ENCODE data around the gene TXNDC17.

TXNDC17 gene

DNA sequence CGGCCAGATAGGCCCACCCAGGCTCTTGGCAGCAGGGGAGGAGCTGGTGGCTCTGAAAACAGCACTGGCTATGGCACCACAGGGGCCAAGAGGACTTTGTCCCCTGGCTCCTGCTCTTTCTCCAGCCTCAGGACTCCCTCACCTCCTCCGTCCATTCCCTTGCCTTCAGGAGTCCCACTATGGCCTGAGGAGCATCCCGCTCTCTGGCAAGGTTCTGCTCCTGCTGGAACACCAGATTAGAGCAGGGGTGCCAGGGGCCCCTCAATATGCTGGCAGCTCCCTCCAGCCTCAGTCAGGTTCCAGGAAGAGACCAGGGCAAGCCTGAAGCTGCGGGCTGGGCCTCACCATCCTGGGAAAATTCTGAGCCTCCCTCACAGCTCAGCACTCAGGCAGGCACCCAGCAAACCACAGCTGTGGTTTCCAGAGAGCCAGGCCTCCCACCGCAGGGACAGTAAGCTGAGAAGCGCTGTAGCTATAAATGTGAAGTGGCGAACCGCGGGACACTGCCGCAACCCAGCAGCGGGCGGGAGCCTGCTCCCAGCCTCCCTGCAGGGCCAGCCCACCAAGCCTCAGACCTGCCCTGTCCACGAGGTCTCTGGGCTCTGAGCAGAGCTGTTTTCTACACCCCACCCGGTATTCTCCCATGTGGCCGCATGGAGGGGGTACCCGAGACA, 36.4 kb downstream of the TXNDC17 start:
- H3K9me3 ChIP-seq (ENCODE audit: control insufficient read depth, low read length): peaks cover under 1% of the 10 kb centered on the region
- no peaks in the 10 kb centered on the region for H3K4me1 ChIP-seq (ENCODE audit: control insufficient read depth, insufficient read depth, low read length)
- H3K36me3 ChIP-seq (ENCODE audit: control insufficient read depth, insufficient read depth, low read length, severe bottlenecking): no peaks in the 10 kb centered on the region
- peaks cover 54% of the 10 kb centered on the region for H3K27me3 ChIP-seq (replicated peaks; ENCODE audit: control insufficient read depth, insufficient read depth, low read length)
- no peak for DNase-seq (ENCODE audit: low read depth)
- H3K9ac ChIP-seq (ENCODE audit: low read length): no peak overlapping the region
- H3K4me3 ChIP-seq (ENCODE audit: low read length): no peak overlapping the region

DNA sequence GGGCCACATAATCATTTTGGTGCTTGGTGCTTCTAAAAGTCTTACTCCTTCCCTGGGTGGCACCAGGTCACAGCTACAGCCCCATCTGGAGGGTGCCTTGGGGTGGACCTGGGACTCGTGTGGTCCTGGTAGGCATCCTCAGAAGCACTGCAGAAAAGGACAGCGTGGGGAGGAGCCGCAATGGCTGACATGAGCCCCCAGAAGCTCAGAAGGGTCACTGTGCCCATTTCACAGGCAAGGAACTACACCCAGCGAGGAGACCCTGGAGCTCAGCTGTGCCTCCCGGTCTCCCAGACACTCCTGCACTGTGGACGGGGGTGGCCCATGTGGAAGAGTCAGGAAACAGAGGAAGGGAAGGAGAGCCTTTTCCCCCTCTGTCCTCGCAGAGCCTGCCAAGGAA, 37.1 kb downstream of the TXNDC17 start:
- Histone ChIP-seq H3K4me3 (ENCODE audit: low read length) (no peak overlapping the region), H3K27me3 (replicated peaks; ENCODE audit: control insufficient read depth, insufficient read depth, low read length) (peaks cover 61% of the 10 kb centered on the region), H3K36me3 (ENCODE audit: control insufficient read depth, insufficient read depth, low read length, severe bottlenecking) (no peaks in the 10 kb centered on the region), H3K9me3 (ENCODE audit: control insufficient read depth, low read length) (peaks cover 2% of the 10 kb centered on the region), H3K9ac (ENCODE audit: low read length) (no peak overlapping the region), H3K4me1 (ENCODE audit: control insufficient read depth, insufficient read depth, low read length) (no peaks in the 10 kb centered on the region)
- DNase-seq (ENCODE audit: low read depth): no peak

DNA sequence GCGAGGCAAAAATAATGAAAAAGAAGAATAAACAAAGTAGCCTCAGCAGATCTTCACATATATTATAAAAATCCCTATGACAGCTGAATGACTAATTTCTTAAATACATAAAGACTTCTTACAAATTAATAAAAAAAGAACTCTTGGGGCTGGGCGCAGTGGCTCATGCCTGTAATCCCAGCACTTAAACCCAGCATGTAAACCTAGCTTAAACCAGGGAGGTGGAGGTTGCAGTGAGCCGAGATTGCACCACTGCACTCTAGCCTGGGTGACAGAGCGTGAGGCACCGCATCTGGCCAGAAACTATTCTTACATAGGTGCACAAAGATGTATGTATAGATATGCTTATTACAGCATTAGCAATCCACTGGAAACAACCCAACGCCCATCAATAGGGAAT, 38.4 kb downstream of the TXNDC17 start:
- Histone ChIP-seq H3K9ac (ENCODE audit: low read length) (no peak overlapping the region), H3K9me3 (ENCODE audit: control insufficient read depth, low read length) (peaks cover 2% of the 10 kb centered on the region), H3K27me3 (replicated peaks; ENCODE audit: control insufficient read depth, insufficient read depth, low read length) (peaks cover 60% of the 10 kb centered on the region), H3K4me1 (ENCODE audit: control insufficient read depth, insufficient read depth, low read length) (no peaks in the 10 kb centered on the region), H3K4me3 (ENCODE audit: low read length) (no peak overlapping the region), H3K36me3 (ENCODE audit: control insufficient read depth, insufficient read depth, low read length, severe bottlenecking) (no peaks in the 10 kb centered on the region)
- DNase-seq (ENCODE audit: low read depth): no peak

DNA sequence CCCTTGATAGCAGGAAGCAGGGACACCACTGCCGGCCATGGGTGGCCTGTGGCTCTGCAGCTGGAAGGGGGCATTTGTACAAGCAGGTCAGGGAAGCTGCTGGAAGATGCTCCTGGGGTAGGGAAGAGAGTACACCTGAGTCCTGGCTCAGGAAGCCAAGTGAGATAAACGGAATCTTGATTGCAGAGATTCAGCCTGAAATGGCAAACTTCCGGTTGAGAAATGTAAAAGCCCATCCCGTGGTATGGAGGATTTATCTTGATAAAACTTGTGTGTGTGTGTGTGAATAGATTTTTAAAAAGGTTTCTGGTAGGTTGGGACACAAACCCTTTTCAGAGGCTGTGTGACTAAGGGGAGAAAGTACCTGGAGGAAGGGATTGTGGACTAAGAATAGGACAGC, 40.3 kb downstream of the TXNDC17 start:
- no peak for DNase-seq (ENCODE audit: low read depth)
- Histone ChIP-seq H3K9ac (ENCODE audit: low read length) (no peak overlapping the region), H3K27me3 (replicated peaks; ENCODE audit: control insufficient read depth, insufficient read depth, low read length) (peaks cover 55% of the 10 kb centered on the region), H3K9me3 (ENCODE audit: control insufficient read depth, low read length) (peaks cover 2% of the 10 kb centered on the region), H3K4me1 (ENCODE audit: control insufficient read depth, insufficient read depth, low read length) (no peaks in the 10 kb centered on the region), H3K4me3 (ENCODE audit: low read length) (no peak overlapping the region), H3K36me3 (ENCODE audit: control insufficient read depth, insufficient read depth, low read length, severe bottlenecking) (no peaks in the 10 kb centered on the region)

DNA sequence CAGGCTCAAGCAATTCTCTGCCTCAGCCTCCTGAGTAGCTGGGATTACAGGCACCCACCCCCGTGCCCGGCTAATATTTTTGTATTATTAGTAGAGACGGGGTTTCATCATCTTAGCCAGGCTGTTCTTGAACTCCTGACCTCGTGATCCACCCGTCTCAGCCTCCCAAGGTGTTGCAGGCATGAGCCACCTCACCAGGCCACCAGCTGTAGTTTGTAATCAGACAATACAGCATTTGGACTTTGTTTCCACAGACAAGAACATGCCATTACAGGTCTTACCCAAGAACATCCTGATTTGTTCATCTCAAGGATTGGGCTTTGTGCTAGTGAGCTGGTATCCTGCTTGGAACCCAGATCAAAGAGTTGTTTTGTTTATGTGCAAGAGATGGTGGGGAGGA, 40.8 kb downstream of the TXNDC17 start:
- no peak overlapping the region for H3K9ac ChIP-seq (ENCODE audit: low read length)
- H3K9me3 ChIP-seq (ENCODE audit: control insufficient read depth, low read length): peaks cover 2% of the 10 kb centered on the region
- peaks cover 55% of the 10 kb centered on the region for H3K27me3 ChIP-seq (replicated peaks; ENCODE audit: control insufficient read depth, insufficient read depth, low read length)
- H3K36me3 ChIP-seq (ENCODE audit: control insufficient read depth, insufficient read depth, low read length, severe bottlenecking): no peaks in the 10 kb centered on the region
- no peak overlapping the region for H3K4me3 ChIP-seq (ENCODE audit: low read length)
- no peak for DNase-seq (ENCODE audit: low read depth)
- H3K4me1 ChIP-seq (ENCODE audit: control insufficient read depth, insufficient read depth, low read length): no peaks in the 10 kb centered on the region

DNA sequence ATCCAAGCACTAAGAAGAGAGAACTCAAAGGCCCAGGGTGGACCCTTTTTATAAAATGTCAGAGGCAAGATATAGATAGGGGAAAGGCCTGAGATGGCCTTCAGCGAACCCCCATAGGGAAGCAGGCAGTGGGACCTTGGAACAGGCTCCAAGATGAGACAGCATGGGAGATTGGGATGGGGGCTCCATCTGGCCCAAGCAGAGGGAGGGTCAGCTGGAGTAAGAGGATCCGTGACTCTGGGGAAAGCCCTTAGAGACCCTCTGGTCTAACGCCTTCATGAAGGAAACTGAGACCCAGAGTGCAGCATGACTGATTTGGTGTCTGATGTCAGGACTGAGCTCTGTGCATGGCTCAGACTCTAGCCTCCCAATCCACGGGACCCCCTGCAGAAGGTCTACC, 41.5 kb downstream of the TXNDC17 start:
- no peak for DNase-seq (ENCODE audit: low read depth)
- Histone ChIP-seq H3K4me1 (ENCODE audit: control insufficient read depth, insufficient read depth, low read length) (no peaks in the 10 kb centered on the region), H3K27me3 (replicated peaks; ENCODE audit: control insufficient read depth, insufficient read depth, low read length) (peaks cover 57% of the 10 kb centered on the region), H3K9ac (ENCODE audit: low read length) (no peak overlapping the region), H3K36me3 (ENCODE audit: control insufficient read depth, insufficient read depth, low read length, severe bottlenecking) (no peaks in the 10 kb centered on the region), H3K9me3 (ENCODE audit: control insufficient read depth, low read length) (peaks cover 2% of the 10 kb centered on the region), H3K4me3 (ENCODE audit: low read length) (no peak overlapping the region)

DNA sequence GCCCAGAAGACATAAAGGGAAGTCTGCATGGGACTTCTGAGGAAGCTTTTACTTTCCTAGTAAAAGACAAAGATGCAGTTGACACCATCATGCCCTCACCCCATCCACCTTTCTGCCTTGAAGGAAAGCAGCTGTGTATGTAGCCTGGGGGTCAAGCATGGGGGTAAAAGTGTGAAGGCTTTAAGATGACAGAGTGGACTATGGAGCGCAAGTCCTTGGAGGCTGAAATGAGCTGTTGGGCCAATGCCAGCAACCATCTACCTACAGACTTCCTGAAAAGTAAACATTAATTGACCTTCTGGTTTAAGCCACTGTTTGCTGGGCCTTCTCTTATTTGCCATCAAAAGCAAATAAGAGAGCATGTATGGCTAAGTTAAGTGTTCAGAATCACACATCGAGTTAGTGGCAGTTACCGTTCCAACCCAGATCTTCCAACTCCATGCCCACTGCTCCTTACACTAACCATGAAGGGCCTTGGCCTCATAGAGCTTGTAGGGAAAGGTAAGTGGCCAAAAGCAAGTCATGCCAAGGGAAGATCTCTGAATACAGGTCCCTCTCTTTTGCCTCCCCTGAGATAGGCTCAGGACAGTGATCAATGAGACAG, 42.3 kb downstream of the TXNDC17 start:
- no peak overlapping the region for H3K9ac ChIP-seq (ENCODE audit: low read length)
- peaks cover 53% of the 10 kb centered on the region for H3K27me3 ChIP-seq (replicated peaks; ENCODE audit: control insufficient read depth, insufficient read depth, low read length)
- no peak overlapping the region for H3K4me3 ChIP-seq (ENCODE audit: low read length)
- no peaks in the 10 kb centered on the region for H3K4me1 ChIP-seq (ENCODE audit: control insufficient read depth, insufficient read depth, low read length)
- no peak for DNase-seq (ENCODE audit: low read depth)
- peaks cover 2% of the 10 kb centered on the region for H3K9me3 ChIP-seq (ENCODE audit: control insufficient read depth, low read length)
- no peaks in the 10 kb centered on the region for H3K36me3 ChIP-seq (ENCODE audit: control insufficient read depth, insufficient read depth, low read length, severe bottlenecking)

DNA sequence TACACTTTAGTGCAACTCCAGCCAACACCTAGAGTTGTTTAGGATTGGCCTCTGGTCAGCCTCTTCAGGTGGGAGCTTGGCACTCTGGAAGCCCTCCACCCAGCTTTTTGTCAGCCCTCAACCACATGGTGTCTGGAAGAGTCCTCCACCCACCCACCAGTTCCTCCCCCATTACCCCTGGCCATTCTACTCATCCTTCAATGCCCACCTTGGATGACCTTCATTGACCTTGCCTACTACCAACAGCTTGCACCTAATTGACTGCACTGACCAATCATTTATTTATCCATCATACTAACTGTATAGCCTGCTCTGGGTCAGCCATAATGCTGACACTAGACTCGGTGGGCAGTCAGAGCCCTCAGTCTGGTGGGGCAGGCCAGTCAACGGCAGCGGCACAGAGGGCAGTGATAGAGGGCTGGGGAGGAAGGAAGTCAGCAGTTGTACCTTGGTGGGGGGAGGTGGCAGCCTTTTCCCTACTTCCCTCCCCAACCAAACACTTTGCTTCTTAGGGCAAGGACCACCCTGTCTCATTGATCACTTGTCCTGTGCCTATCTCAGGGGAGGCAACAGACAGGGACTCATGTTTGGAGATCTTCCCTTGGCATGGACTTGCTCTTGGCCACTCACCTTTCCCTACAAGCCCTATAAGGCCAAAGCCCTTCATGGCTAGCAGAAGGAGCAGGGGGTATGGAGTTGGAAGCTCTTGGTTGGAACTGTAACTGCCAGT, 43.0 kb downstream of the TXNDC17 start:
- DNase-seq (ENCODE audit: low read depth): no peak
- Histone ChIP-seq H3K4me3 (ENCODE audit: low read length) (no peak overlapping the region), H3K9ac (ENCODE audit: low read length) (no peak overlapping the region), H3K27me3 (replicated peaks; ENCODE audit: control insufficient read depth, insufficient read depth, low read length) (peaks cover 46% of the 10 kb centered on the region), H3K4me1 (ENCODE audit: control insufficient read depth, insufficient read depth, low read length) (no peaks in the 10 kb centered on the region), H3K9me3 (ENCODE audit: control insufficient read depth, low read length) (peaks cover 2% of the 10 kb centered on the region), H3K36me3 (ENCODE audit: control insufficient read depth, insufficient read depth, low read length, severe bottlenecking) (no peaks in the 10 kb centered on the region)

DNA sequence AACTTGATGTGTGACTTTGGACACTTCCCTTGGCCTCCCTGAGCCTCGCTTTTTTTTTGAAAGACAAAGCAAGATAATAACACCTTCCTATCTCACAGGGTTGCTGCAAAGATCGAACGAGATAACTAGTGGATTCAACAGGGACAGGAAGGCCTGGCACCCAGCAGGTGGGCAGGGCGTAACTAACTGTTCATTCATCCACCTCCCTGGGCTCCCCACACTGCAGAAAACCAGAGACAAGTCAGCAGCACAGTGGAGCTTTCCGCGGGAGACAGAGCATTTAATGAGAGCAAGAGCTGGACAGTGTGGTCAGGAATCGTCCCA, 43.6 kb downstream of the TXNDC17 start:
- H3K36me3 ChIP-seq (ENCODE audit: control insufficient read depth, insufficient read depth, low read length, severe bottlenecking): no peaks in the 10 kb centered on the region
- peaks cover 2% of the 10 kb centered on the region for H3K9me3 ChIP-seq (ENCODE audit: control insufficient read depth, low read length)
- DNase-seq (ENCODE audit: low read depth): no peak
- H3K4me1 ChIP-seq (ENCODE audit: control insufficient read depth, insufficient read depth, low read length): no peaks in the 10 kb centered on the region
- peaks cover 43% of the 10 kb centered on the region for H3K27me3 ChIP-seq (replicated peaks; ENCODE audit: control insufficient read depth, insufficient read depth, low read length)
- H3K9ac ChIP-seq (ENCODE audit: low read length): no peak overlapping the region
- no peak overlapping the region for H3K4me3 ChIP-seq (ENCODE audit: low read length)

DNA sequence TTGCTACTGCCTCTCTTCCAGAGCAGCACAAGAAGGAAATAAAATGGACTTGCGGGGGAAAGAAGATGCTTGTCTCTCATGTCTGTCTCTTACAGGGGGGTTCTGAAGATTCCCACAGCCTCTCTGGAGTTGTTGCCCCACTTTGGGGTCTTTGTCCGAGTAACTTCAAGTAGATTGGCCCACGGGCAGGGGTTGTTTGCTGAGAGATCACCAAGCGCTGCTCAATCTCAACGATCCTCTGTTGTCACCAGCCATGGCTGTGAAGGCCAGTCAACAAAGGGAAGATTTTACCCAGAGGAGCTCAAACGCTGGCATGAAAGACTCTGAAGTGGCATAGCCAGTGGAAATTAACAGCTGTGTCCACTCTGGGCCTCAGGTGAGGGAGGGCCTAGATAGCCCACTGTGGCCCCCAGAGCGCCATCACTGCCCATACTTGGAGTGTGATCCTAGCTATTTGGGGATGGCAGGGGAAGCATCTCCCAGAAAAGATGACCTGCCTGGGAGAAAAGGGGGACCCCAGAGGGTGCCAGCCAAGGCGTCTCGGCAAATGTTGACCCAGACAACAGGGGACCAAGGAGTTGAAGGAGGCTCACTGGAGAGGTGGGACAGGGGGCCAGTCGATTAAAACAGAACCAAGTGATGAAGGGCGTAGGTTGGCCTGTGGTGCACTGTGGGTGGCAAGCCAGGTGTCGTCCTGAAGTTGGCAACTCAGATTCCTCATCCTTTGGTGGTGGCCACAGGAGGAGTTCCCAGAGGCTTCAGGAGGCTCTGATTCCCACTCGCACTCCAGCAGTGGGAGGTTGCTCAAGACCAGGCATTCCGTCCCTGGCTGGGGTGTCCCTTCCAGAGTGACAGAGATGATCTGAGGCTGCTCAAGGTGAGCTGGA, 44.3 kb downstream of the TXNDC17 start:
- Histone ChIP-seq H3K4me1 (ENCODE audit: control insufficient read depth, insufficient read depth, low read length) (no peaks in the 10 kb centered on the region), H3K9ac (ENCODE audit: low read length) (no peak overlapping the region), H3K27me3 (replicated peaks; ENCODE audit: control insufficient read depth, insufficient read depth, low read length) (peaks cover 47% of the 10 kb centered on the region), H3K9me3 (ENCODE audit: control insufficient read depth, low read length) (peaks cover 2% of the 10 kb centered on the region), H3K4me3 (ENCODE audit: low read length) (no peak overlapping the region), H3K36me3 (ENCODE audit: control insufficient read depth, insufficient read depth, low read length, severe bottlenecking) (no peaks in the 10 kb centered on the region)
- no peak for DNase-seq (ENCODE audit: low read depth)

DNA sequence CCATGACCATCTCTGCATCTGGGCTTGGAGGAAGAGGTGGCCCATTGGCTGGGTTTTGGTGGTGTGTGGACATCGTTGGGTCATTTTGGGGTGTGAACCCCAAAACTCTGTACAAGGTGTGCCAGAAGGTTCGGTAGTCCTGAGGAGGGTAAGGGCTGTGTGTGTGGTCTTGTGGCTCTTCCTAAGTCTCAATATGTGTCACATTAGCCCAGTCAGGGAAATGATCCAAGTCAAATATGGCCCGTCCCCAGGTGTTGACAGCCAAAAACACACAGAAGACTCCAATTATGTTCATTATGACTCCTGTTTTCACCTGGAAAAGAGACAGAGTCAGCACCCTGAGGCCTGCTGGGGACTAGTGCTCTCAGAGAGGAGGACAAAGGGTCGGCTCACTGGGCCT, 45.2 kb downstream of the TXNDC17 start:
- no peak overlapping the region for H3K9ac ChIP-seq (ENCODE audit: low read length)
- no peaks in the 10 kb centered on the region for H3K36me3 ChIP-seq (ENCODE audit: control insufficient read depth, insufficient read depth, low read length, severe bottlenecking)
- no peaks in the 10 kb centered on the region for H3K4me1 ChIP-seq (ENCODE audit: control insufficient read depth, insufficient read depth, low read length)
- DNase-seq (ENCODE audit: low read depth): no peak
- H3K9me3 ChIP-seq (ENCODE audit: control insufficient read depth, low read length): peaks cover 2% of the 10 kb centered on the region
- H3K4me3 ChIP-seq (ENCODE audit: low read length): no peak overlapping the region
- peaks cover 55% of the 10 kb centered on the region for H3K27me3 ChIP-seq (replicated peaks; ENCODE audit: control insufficient read depth, insufficient read depth, low read length)

Measured in adipocyte (in vitro differentiated cells).